Measurements from ENCODE around the gene GPR161. TPM values are rescaled to one million over a fixed set of nuclear protein-coding genes. Genes with fewer than 3 reads are reported as not detected.
A peak's percentile ranks its signal among the peaks of the same experiment; 100 is the strongest.

GPR161 gene
- total and polyA plus RNA-seq, 9 of the 15 experiments (the other 6 are each of a cell fraction or from before 2014, with no cell fraction given) = 0.15 to 2.4 (median 0.76) TPM

GRCh38 chr1:168178638-168179437, 42.1 kb upstream of the GPR161 start, which contains the start of gene TIPRL (continued):
- TF ChIP-seq MEF2A (IDR thresholded peaks at IDR 0.05; ENCODE audit: control insufficient read depth, low read depth, low read length) = no peak
- TF ChIP-seq AFF1 (IDR thresholded peaks at IDR 0.05; ENCODE audit: low read depth in 1 of 2, partially characterized antibody in 2 of 2) = peak in 1 of 2 experiments; percentile 12
- TF ChIP-seq REST (IDR thresholded peaks at IDR 0.05; ENCODE audit: borderline replicate concordance) = peak; percentile 74
- TF ChIP-seq REST (CRISPR knock-in tag; IDR thresholded peaks at IDR 0.05; ENCODE audit: low read depth) = peak; percentile 85
- TF ChIP-seq ILF3 (IDR thresholded peaks at IDR 0.05; ENCODE audit: borderline replicate concordance) = no peak; the same call in 1 of the 2 replicates
- peak; percentile 98 for TF ChIP-seq ZBTB2 (IDR thresholded peaks at IDR 0.05)
- TF ChIP-seq WHSC1 (IDR thresholded peaks at IDR 0.05; ENCODE audit: low read length) = no peak
- TF ChIP-seq SMAD1 (IDR thresholded peaks at IDR 0.05; ENCODE audit: low read depth, low read length, partially characterized antibody) = no peak
- no peak; the same call in 1 of the 2 replicates for TF ChIP-seq TAF7 (tag; IDR thresholded peaks at IDR 0.05)
- no peak for TF ChIP-seq ZNF785 (CRISPR knock-in tag; IDR thresholded peaks at IDR 0.05)

Data from K562 (cell line).